Measurements from ENCODE around the gene PIGV. TPM values are rescaled to one million over a fixed set of nuclear protein-coding genes. Genes with fewer than 3 reads are reported as not detected.

Gene PIGV
- total RNA-seq, 1 experiment from 2014 or later, result 13.2 TPM

- ChIA-PET POLR2A (no interaction called here), CTCF (no interaction called here), RAD21 (ENCODE audit: low non-redundant PET in 1 of 2, low total read pairs in 2 of 2, uncharacterized antibody in 2 of 2, unreplicated experiment in 2 of 2) (no interaction called here)
- no peak overlapping the region for H3K4me3 ChIP-seq (replicated peaks in 1 of 2; ENCODE audit: low read depth in 1 of 2, low read length in 2 of 2)
- no peaks in the 10 kb centered on the region for H3K9me3 ChIP-seq (ENCODE audit: control insufficient read depth in 1 of 2, insufficient read depth in 1 of 2, low read depth in 1 of 2, low read length in 2 of 2)
- no peaks in the 10 kb centered on the region for H3K9me2 ChIP-seq (ENCODE audit: insufficient read depth)
- H2AFZ ChIP-seq (ENCODE audit: low read depth, low read length, poor library complexity, severe bottlenecking), result no peak overlapping the region
- BruUV-seq (replicated peaks), result no TSS peak
- ATAC-seq (no peak), DNase-seq (ENCODE audit: low read depth, low spot score) (no peak)
- intact Hi-C loops (cut with micrococcal nuclease), result no loop called here
- H3K36me3 ChIP-seq (ENCODE audit: control insufficient read depth in 1 of 2, insufficient read depth in 2 of 2, low read length in 2 of 2), result peaks cover 65 to 72% of the 10 kb centered on the region in 2 experiments
- H3K4me1 ChIP-seq (ENCODE audit: control insufficient read depth in 1 of 2, insufficient read depth in 2 of 2, low read length in 2 of 2), result peaks cover 20 to 30% of the 10 kb centered on the region in 2 experiments
- no peaks in the 10 kb centered on the region for H3K27me3 ChIP-seq (ENCODE audit: insufficient read depth, low read length)
- no peaks in the 10 kb centered on the region for H4K20me1 ChIP-seq (ENCODE audit: insufficient read depth)
- no peak overlapping the region for H3K9ac ChIP-seq (ENCODE audit: low read length)
- peaks cover 4% of the 10 kb centered on the region; the same call in 1 of the 2 replicates for H3K79me2 ChIP-seq (ENCODE audit: insufficient read depth, low read length)
- TF ChIP-seq ZBTB33 (IDR thresholded peaks at IDR 0.05; ENCODE audit: extremely low read depth, insufficient replicate concordance, low read length), result no peak
- no peak for TF ChIP-seq EZH2phosphoT487 (IDR thresholded peaks at IDR 0.05; ENCODE audit: borderline replicate concordance)
- no peak overlapping the region for H3K4me2 ChIP-seq (ENCODE audit: low read length)
- H3K27ac ChIP-seq (ENCODE audit: low read depth, low read length), result no peak overlapping the region
Observed at GRCh38 chr1:26775666-26776065, 12.1 kb upstream of the PIGV start.

GRCh38 chr1:26779098-26779668 is 8.6 kb upstream of the PIGV start:
- Histone ChIP-seq H3K4me3 (replicated peaks in 1 of 2; ENCODE audit: low read depth in 1 of 2, low read length in 2 of 2) (no peak overlapping the region), H3K9me3 (ENCODE audit: control insufficient read depth in 1 of 2, insufficient read depth in 1 of 2, low read depth in 1 of 2, low read length in 2 of 2) (no peaks in the 10 kb centered on the region), H3K79me2 (ENCODE audit: insufficient read depth, low read length) (peaks cover 8% of the 10 kb centered on the region), H4K20me1 (ENCODE audit: insufficient read depth) (0 out of 2 replicates have a peak, but pooled peaks cover 3% of the 10 kb centered on the region), H2AFZ (ENCODE audit: low read depth, low read length, poor library complexity, severe bottlenecking) (no peak overlapping the region), H3K9ac (ENCODE audit: low read length) (no peak overlapping the region), H3K27me3 (ENCODE audit: insufficient read depth, low read length) (no peaks in the 10 kb centered on the region), H3K4me1 (ENCODE audit: control insufficient read depth in 1 of 2, insufficient read depth in 2 of 2, low read length in 2 of 2) (peaks cover 8 to 25% of the 10 kb centered on the region in 2 experiments; a peak in 3 of 4 replicates), H3K36me3 (ENCODE audit: control insufficient read depth in 1 of 2, insufficient read depth in 2 of 2, low read length in 2 of 2) (peaks cover 47 to 55% of the 10 kb centered on the region in 2 experiments), H3K27ac (ENCODE audit: low read depth, low read length) (no peak overlapping the region), H3K4me2 (ENCODE audit: low read length) (no peak overlapping the region), H3K9me2 (ENCODE audit: insufficient read depth) (no peaks in the 10 kb centered on the region)
- intact Hi-C loops (cut with micrococcal nuclease), result no loop called here
- CTCF ChIA-PET, result interaction anchor here (1.1 to 1.5 kb wide), 3 partner anchors 10 to 177 kb away, joined by 3 to 4 read pairs (median 3); no protein-coding TSS in a partner anchor
- RAD21 ChIA-PET (ENCODE audit: low non-redundant PET in 1 of 2, low total read pairs in 2 of 2, uncharacterized antibody in 2 of 2, unreplicated experiment in 2 of 2), result no interaction called here
- TF ChIP-seq JUND (IDR thresholded peaks at IDR 0.05) (no peak), SIN3A (IDR thresholded peaks at IDR 0.05; ENCODE audit: low read depth) (no peak), ELF1 (IDR thresholded peaks at IDR 0.05; ENCODE audit: borderline replicate concordance, low read depth) (no peak), TCF7L2 (IDR thresholded peaks at IDR 0.05; ENCODE audit: borderline replicate concordance, extremely low read depth, insufficient read depth, insufficient read length) (no peak), YY1 (IDR thresholded peaks at IDR 0.05; ENCODE audit: extremely low read depth, insufficient replicate concordance, low read depth, low read length) (no peak), FOSL1 (IDR thresholded peaks at IDR 0.05; ENCODE audit: low read depth) (no peak)
- DNase-seq (ENCODE audit: low read depth, low spot score) (no peak), ATAC-seq (no peak)
- TSS peak; percentile 15 for BruUV-seq (replicated peaks)
- POLR2A ChIA-PET, result no interaction called here

Measured in HCT116 (cell line).